HAP-1 (cell line): Measurements from ENCODE around the gene SYT5.
A peak's percentile ranks its signal among the peaks of the same experiment; 100 is the strongest.

ENCODE experiments used
- DNase-seq, 2 experiments: peaks; one replicate each; pipeline ENCODE4 v3.0.0-alpha.2; 2016 to 2020; ENCODE audit warnings: low spot score in 2 of 2
- H3K27me3 ChIP-seq: fragments of 250-450 bp; sonication (Bioruptor Pico); 2 replicates; pipeline ENCODE4 v1.5.1; 2020; ENCODE audit warnings: low read depth, mild to moderate bottlenecking, moderate library complexity
- H3K36me3 ChIP-seq: fragments of 250-450 bp; sonication (Bioruptor Pico); replicated peaks from 2 replicates; pipeline ENCODE4 v1.5.1; 2020; ENCODE audit warnings: mild to moderate bottlenecking
- H3K4me1 ChIP-seq: fragments of 250-450 bp; sonication (Bioruptor Pico); 2 replicates; pipeline ENCODE4 v1.5.1; 2020; ENCODE audit warnings: mild to moderate bottlenecking
- H3K4me3 ChIP-seq: fragments of 250-450 bp; sonication (Bioruptor Pico); 2 replicates; pipeline ENCODE4 v1.5.1; 2020; ENCODE audit warnings: mild to moderate bottlenecking, moderate library complexity
- H3K9me3 ChIP-seq: fragments of 250-450 bp; sonication (Bioruptor Pico); 2 replicates; pipeline ENCODE4 v1.5.1; 2020; ENCODE audit warnings: mild to moderate bottlenecking, moderate library complexity
- in situ Hi-C: fragments of 300-500 bp; cut with MboI; formaldehyde crosslinking; loops from 3 replicates; pipeline ENCODE4 v1.14.3; 2020; ENCODE audit warnings: low sequenced_read_pairs, inconsistent platforms, mixed read lengths

Gene SYT5

DNA sequence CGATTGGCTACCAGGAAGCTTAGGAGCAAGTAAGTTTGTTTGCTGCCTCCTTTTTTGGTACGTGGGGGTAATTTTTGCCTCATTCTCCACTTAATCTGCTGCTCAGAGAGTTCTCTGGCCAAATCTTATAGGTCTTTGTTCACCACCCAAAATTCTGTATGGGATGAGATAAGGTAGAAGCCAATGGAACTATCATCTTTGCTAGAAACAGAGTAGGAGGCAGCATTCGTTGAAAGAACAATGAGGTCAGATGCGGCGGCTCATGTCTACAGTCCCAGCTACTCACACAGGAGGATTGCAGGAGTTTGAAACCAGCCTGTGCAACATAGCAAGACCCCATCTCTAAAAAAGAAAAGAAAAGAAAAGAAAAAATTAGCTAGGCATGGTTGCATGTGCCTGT lies 8.6 kb downstream of the SYT5 start:
- Histone ChIP-seq H3K9me3 (no peaks in the 10 kb centered on the region), H3K36me3 (no peaks in the 10 kb centered on the region), H3K4me1 (peaks cover 8% of the 10 kb centered on the region; the same call in 1 of the 2 replicates), H3K4me3 (no peak overlapping the region), H3K27me3 (peaks cover 6% of the 10 kb centered on the region; the same call in 1 of the 2 replicates)
- no peak for DNase-seq
- in situ Hi-C loops, result no loop called here

DNA sequence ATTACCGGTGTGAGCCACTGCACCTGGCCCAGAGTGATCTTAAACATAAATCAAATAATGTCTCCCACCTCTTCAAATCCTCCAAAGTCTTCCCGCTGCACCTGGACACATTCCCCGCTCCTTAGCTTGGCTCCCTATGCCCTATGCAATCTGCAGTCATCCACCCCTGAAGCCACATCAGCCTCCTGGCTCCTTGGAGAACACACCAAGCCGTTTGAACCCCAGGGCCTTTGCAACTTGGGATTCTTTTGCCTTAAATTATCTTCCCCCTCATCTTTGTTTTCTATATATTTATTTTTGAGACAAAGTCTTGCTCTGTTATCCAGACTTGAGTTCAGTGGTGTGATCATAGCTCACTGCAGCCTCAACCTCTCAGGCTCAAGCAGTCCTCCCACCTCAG lies 11.0 kb downstream of the SYT5 start:
- in situ Hi-C loops, result no loop called here
- Histone ChIP-seq H3K36me3 (no peaks in the 10 kb centered on the region), H3K4me1 (peaks cover 8% of the 10 kb centered on the region; the same call in 1 of the 2 replicates), H3K4me3 (no peak overlapping the region), H3K27me3 (peaks cover 5% of the 10 kb centered on the region; the same call in 1 of the 2 replicates), H3K9me3 (no peaks in the 10 kb centered on the region)
- no peak for DNase-seq

DNA sequence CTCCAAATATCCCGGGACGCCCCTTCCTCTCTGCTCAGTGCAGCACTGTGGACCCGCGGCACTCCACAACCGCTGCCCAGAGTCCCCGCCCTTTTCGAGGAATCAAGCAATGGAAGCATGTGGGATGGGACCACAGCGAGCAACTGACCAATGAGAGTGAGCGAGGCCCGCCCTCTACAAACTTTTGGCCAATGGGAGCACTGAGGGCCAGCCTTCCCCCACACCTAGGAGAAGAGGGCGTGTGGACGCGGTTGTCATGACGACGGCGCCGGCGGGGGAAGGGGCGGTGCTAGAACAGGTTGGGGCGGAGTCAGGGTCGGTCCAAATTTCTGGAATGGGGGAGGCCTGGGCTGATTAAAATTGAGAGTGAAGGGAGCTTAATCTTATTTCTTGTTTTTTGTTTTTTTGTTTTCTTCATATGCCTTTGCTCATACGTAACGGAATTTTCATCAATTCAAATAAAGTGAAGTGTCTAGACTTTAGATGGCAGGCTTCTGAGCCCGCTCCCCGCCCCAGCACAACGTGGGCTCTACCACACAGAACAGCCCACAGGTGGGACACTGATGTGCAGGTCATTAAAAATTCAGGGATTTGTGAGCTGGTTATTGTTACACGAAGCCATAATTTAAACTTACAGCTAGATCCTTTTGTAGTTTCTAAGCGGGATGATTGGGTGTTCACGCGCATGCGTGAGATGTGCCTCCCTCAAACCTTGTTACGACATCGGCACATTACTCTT lies 13.4 kb downstream of the SYT5 start, which contains the start of gene DNAAF3:
Gene DNAAF3 (minus strand): TSS at position 84 of the 739 bp plus-strand sequence. CDS start 200 bp downstream, outside the sequence.
- Histone ChIP-seq H3K9me3 (no peaks in the 10 kb centered on the region), H3K4me3 (peak within 1 kb of the TSS; percentile 39), H3K36me3 (no peaks in the 10 kb centered on the region), H3K27me3 (no peaks in the 10 kb centered on the region), H3K4me1 (peaks cover 3% of the 10 kb centered on the region; the same call in 1 of the 2 replicates)
- peak; percentile 95 to 98 for DNase-seq
- in situ Hi-C loops, result no loop called here

DNA sequence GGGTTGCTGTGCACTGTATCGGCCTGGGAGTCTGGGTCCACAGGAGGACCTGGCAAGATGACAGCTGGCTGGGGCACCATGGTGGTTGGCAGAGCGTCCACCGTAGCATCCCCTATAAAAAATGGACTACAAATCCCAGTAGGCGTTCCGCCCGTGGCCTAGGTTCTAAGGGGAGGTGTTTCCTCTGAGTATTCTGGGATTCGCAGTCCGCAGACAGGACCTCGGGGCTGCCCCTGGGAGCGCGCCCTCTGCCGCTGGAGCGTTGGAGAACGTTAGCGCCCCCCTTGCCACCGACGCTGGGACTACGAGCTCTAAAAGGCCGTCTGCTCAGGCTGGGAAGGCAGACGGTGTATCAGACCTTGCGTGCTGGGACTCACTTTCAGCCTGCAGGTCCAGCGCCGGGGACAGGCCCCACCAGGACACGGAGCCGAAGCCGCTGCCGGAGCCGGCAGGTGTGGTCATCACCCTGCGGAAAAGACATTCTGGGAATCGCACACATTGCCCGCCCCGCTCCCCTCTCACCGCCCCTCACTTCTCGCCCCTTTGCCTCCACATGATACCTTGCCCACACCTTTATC lies 14.0 kb downstream of the SYT5 start:
- H3K4me1 ChIP-seq, result peaks cover 3% of the 10 kb centered on the region; the same call in 1 of the 2 replicates
- in situ Hi-C loops, result no loop called here
- H3K27me3 ChIP-seq, result no peaks in the 10 kb centered on the region
- no peaks in the 10 kb centered on the region for H3K36me3 ChIP-seq
- DNase-seq, result peak; percentile 80 to 90
- peak overlapping the region; percentile 39 for H3K4me3 ChIP-seq
- H3K9me3 ChIP-seq, result no peaks in the 10 kb centered on the region

DNA sequence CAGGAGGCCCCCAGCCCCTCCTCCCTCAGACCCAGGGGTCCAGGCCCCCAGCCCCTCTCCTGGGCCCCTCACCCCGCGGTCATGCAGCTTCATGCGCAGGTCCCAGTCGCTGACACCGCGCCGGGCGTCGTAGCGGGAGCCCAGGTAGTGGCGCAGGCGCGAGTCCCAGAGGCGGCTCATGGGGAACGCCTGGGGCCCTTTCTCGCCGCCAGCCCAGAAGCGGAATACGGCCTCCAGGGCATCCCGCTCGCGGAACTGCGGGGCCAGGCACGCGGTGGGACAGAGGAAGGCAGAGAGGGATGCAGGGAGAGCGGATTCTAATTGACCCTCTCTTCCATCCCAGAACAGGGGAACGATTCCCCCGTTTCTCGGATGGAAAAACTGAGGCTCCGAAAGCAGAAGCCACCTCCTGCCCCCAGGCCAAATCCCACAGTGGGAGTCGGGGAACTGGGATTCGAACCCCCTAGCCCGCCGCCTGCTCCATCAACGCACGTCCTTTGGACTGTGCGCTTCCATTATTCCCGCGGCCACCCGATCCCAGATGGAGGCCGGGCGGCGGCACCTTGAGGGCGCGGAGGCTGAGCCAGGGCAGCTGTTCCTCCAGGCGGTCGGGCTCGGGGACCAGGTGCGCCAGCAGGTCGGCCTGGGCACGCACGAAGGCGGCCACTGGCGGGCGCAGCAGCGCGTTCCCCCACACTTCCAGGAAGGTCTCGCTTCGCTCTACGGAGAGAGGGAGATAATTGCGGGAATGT lies 18.3 kb downstream of the SYT5 start:
- no peaks in the 10 kb centered on the region for H3K36me3 ChIP-seq
- in situ Hi-C loops, result no loop called here
- DNase-seq, result no peak
- H3K27me3 ChIP-seq, result peaks cover 6% of the 10 kb centered on the region; the same call in 1 of the 2 replicates
- H3K4me1 ChIP-seq, result no peaks in the 10 kb centered on the region
- H3K9me3 ChIP-seq, result no peaks in the 10 kb centered on the region
- H3K4me3 ChIP-seq, result no peak overlapping the region

DNA sequence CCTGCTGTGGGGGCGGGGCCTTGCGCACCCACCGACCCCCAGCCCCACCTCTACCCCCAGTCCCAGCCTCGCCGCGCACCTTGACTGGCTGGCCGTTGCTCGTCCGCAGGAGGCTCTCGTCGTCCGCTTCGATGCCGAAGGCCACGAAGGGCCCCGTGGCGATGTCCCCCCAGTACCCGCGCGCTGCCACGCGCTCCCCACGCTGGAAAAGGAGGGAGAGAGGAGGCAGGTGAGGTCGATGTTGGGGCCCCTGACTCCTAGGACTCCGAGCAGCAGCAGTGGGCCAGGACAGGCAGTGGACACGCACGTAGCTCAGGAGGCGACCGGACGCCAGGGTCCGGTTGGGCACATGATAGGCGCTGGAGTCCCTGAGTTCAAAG lies 19.1 kb downstream of the SYT5 start:
- Histone ChIP-seq H3K4me1 (peaks cover 2% of the 10 kb centered on the region; the same call in 1 of the 2 replicates), H3K4me3 (no peak overlapping the region), H3K9me3 (no peaks in the 10 kb centered on the region), H3K27me3 (peaks cover 8% of the 10 kb centered on the region; the same call in 1 of the 2 replicates), H3K36me3 (no peaks in the 10 kb centered on the region)
- DNase-seq, result no peak
- in situ Hi-C loops, result no loop called here

DNA sequence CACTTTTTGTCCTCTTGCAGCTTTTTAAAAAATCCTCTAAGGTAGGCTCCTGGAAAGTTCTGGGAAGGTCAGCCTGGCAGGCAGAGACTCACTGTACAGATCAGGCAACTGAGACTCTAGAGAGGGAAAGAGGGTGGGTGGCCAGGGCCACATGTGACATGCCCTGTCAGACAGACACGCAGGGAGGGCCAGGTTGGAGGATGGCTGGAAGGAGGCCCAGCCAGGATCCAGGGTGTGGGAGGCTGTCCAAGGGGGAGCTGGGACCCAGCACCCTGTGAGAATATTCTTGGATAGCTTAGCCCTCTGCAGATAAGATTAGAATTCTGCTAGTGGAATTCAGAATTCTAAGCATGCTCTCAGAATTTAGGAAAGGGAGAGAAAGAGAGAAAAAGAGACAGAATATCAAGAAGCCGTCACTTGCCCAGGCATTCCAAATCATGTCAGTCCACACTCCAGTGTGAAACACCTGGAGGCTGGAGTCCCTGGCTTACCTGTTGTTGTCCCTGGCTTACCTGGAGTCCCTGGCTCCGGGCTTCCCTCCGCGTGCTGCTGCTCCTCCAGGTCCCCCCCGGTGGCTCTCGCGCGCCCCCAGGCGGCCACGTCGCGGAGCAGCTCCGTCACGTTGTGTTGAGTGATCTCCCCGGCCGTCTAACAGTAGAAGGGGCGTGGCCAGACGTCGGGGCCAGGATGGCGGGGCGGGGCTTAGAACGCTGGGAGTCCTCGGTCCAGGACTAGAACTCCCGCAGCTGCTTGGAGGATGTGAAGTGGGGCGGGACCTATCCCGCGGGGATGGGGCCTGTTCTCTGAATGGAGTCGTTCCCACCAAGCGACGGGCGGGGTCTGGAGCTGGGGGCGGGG lies 19.7 kb downstream of the SYT5 start:
- Histone ChIP-seq H3K36me3 (no peaks in the 10 kb centered on the region), H3K27me3 (peaks cover 8% of the 10 kb centered on the region; the same call in 1 of the 2 replicates), H3K4me3 (no peak overlapping the region), H3K9me3 (no peaks in the 10 kb centered on the region), H3K4me1 (peaks cover 3% of the 10 kb centered on the region; the same call in 1 of the 2 replicates)
- DNase-seq, result peak; percentile 77 to 97
- in situ Hi-C loops, result no loop called here

DNA sequence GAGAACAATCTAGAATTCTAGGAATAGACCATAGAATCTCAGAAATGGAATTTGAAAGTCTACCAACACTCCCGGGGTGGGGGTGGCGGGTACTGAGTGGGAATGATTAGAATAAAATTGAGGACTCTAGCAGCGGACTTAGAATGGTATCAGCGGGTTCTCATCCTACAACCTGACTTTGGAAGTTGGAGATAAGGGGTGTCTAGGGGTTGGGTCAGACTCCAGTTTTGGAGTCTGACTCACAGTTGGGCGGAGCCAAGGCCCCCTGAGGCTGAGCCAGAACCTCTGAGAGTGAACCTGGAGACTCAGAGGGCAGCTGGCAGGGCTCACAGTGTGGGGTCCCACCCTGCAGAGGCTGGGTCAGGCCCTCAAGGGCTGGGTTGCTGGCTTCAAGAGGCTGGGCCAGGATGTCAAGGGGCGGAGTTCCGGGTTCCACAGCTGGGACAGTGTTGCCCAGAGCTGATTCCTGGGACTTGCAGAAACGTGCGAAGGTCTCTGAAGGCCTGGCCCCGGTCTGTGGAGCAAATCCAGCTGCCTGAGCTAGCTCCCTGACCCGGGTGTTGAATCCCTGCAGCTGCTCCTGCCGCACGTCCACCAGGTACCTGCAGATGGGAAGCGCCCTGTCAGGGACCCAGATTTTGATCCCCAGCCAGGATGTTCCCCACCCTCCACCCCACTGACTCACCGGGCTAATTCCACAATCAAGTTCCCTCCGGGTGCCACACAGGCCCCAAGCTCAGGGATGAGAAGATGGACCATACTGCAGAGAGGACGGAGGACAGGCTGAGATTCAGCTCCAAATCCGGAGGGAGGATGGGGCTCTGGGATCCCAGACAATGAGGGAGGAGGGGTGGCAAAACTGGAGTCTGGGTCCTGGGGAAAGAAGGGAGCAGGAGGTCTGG lies 21.0 kb downstream of the SYT5 start:
- peaks cover 3% of the 10 kb centered on the region; the same call in 1 of the 2 replicates for H3K4me1 ChIP-seq
- no peaks in the 10 kb centered on the region for H3K9me3 ChIP-seq
- H3K36me3 ChIP-seq, result no peaks in the 10 kb centered on the region
- no peak overlapping the region for H3K4me3 ChIP-seq
- H3K27me3 ChIP-seq, result peaks cover 8% of the 10 kb centered on the region; the same call in 1 of the 2 replicates
- in situ Hi-C loops, result no loop called here
- no peak for DNase-seq

DNA sequence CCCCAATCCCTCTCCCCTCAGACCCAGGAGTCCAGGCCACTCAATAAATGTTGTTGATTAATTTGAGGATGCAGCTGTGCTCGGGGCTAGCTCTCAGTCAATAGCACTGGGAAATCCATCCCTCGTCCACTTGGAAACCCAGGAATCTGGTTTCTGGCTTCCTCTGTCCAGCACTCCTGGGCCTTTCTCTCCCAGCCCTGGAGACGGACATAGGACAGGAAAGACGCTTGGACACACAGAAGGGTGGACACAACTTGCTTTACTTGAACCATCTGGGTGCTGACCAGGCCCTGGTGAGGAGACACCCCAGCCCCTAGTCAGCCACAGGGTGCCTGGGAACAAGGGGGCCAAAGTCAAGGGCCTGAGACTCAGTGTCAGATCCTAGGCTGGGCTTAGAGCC lies 21.7 kb downstream of the SYT5 start:
- peaks cover 3% of the 10 kb centered on the region; the same call in 1 of the 2 replicates for H3K4me1 ChIP-seq
- no peaks in the 10 kb centered on the region for H3K36me3 ChIP-seq
- in situ Hi-C loops, result no loop called here
- H3K4me3 ChIP-seq, result no peak overlapping the region
- DNase-seq, result no peak
- H3K9me3 ChIP-seq, result no peaks in the 10 kb centered on the region
- peaks cover 8% of the 10 kb centered on the region; the same call in 1 of the 2 replicates for H3K27me3 ChIP-seq

DNA sequence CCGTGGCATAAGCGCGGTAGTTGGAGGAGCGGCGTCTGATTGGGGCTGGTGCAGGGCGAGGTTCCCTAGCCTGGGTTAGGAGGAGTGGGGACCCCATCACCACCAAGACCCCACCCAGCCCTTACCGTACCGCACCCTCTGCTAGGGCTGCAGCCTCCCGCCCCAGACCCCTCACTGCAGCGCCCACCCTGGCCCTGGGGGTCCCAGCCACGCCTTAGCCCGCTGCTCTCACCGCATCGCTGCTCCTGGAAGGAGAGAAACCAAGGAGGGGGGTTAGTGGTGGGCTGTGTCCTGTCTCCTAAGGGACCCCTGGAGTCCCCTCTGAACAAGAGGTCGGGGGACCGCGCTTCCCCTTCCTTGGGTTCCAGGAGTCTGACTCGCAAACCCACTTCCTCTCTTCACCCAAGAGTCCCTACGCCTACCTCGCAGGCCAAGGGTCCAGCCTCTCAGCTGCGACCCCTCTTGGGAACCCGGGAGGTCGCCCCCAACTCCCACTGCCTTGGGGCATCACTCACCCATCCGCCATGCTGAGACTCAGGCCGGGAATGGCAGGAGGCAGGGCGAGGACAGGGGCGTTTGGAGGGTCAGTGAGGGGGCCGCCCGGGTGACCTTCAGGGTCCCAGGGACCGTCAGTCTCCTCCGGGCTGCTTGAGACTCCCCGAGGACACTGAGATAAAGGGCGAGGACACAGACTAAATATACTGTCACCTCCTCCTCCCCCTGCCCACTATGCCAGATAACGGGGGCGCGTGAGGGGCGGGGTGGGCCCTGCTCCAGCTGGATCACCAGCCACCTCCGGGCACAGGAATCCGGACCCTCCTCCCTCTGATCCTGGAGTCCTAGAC lies 22.8 kb downstream of the SYT5 start, which contains the start of gene TNNI3:
Gene TNNI3 (minus strand): TSS at position 669 of the 845 bp plus-strand sequence. CDS start 143 bp downstream, at position 526.
- H3K36me3 ChIP-seq, result no peaks in the 10 kb centered on the region
- H3K4me1 ChIP-seq, result peaks cover 3% of the 10 kb centered on the region; the same call in 1 of the 2 replicates
- peaks cover 8% of the 10 kb centered on the region; the same call in 1 of the 2 replicates for H3K27me3 ChIP-seq
- peak within 1 kb of the TSS; percentile 27 for H3K4me3 ChIP-seq
- no peaks in the 10 kb centered on the region for H3K9me3 ChIP-seq
- no peak for DNase-seq
- in situ Hi-C loops, result no loop called here

DNA sequence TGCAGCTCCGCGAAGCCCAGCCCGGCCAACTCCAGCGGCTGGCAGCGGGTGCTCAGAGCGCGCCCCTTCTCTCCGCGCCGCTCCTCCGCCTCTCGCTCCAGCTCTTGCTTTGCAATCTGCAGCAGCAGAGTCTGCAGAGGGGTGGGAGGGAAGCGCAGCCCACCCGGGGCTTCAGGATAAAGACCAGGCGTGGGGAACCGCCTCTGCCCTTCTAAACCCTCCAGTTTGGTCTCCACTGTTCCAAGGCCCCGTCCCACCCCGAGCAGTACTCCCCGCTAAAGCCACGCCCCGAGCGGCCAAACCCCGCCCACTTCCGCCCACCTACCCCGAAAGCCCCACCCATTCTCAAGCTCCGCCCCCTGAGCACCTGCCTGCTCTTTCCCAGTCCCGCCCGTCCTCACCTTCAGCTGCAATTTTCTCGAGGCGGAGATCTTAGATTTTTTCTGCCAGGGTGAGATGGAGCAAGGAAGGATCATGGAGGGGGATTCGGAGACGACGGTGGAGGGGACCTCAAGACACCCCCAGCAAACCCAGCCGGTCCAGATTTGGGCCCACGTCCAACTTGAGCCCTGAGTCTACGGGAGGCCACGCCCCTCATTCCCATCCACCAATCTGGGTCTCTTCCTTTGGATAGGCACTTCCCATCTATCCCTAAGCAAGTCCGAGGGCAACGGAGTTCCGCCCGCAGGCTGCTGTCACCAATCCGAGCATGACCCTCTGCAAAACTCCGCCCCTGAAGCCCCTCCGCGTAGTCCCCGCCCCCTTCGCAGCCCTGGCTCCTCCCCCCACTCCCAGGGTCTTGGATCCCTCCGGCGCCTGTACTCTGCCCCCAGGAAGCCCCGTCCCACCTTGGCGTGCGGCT lies 23.7 kb downstream of the SYT5 start:
- in situ Hi-C loops, result no loop called here
- peaks cover 3% of the 10 kb centered on the region; the same call in 1 of the 2 replicates for H3K4me1 ChIP-seq
- H3K27me3 ChIP-seq, result peaks cover 8% of the 10 kb centered on the region; the same call in 1 of the 2 replicates
- DNase-seq, result peak; percentile 49 to 90
- no peaks in the 10 kb centered on the region for H3K36me3 ChIP-seq
- no peaks in the 10 kb centered on the region for H3K9me3 ChIP-seq
- H3K4me3 ChIP-seq, result peak overlapping the region; percentile 27
